A549 (cell line): ENCODE results near the gene RPL13A. TPM values are rescaled to one million over a fixed set of nuclear protein-coding genes. Genes with fewer than 3 reads are reported as not detected.

Experiments
- ATAC-seq, 2 experiments: fragments of 200-7000 bp in 1 of 2; fragments of >200 bp in 1 of 2; cut with Nextera tagmentation in 1 of 2; cut with Tn5 transposase in 1 of 2; 3 replicates each; pipeline versions ENCODE4 v1.8.0 to v1.9.1; 2018 to 2020; ENCODE audit warnings: mild to moderate bottlenecking in 1 of 2, moderate library complexity in 1 of 2
- CTCF ChIA-PET: fragments of 300-600 bp; sonication (Branson Sonifier 250); formaldehyde crosslinking; extraction: SDS; loops from one replicate; lab custom pipeline; 2021; ENCODE audit warnings: antibody characterized with exemption, inconsistent platforms; lab: Yijun Ruan, JAX
- POLR2A ChIA-PET: fragments of 350-600 bp; formaldehyde crosslinking; extraction: SDS; loops from one replicate; lab custom pipeline; 2021; ENCODE audit warnings: antibody characterized with exemption, inconsistent platforms; lab: Yijun Ruan, JAX
- DNase-seq, 2 experiments: peaks; one replicate each; pipeline versions ENCODE4 v3.0.0 to v3.0.0-alpha.2; 2011 to 2016; ENCODE audit warnings: low read depth in 1 of 2, low spot score in 1 of 2
- FAIRE-seq: peaks from 2 replicates; lab custom pipeline; 2011; peaks lifted over from hg19 to GRCh38; lab: Jason Lieb, UNC
- H3K27ac ChIP-seq, 2 experiments: fragments of >200 bp; sonication (Bioruptor Twin); formaldehyde crosslinking; 3 replicates each; pipeline ENCODE4 v1.5.1; 2016 to 2017
- H3K4me1 ChIP-seq: fragments of >200 bp; sonication (Bioruptor Twin); formaldehyde crosslinking; 3 replicates; pipeline ENCODE4 v1.6.1; 2016
- H3K4me2 ChIP-seq: fragments of >200 bp; sonication (Bioruptor Twin); formaldehyde crosslinking; 3 replicates; pipeline ENCODE4 v1.6.1; 2016
- H3K4me3 ChIP-seq: fragments of >200 bp; sonication (Bioruptor Twin); formaldehyde crosslinking; 3 replicates; pipeline ENCODE4 v1.5.1; 2016
- H3K9me3 ChIP-seq: fragments of >200 bp; sonication (Bioruptor Twin); formaldehyde crosslinking; 3 replicates; pipeline ENCODE4 v1.6.1; 2016
- BCL3 ChIP-seq: fragments of >200 bp; sonication (Bioruptor Twin); formaldehyde crosslinking; IDR thresholded peaks from 3 replicates; pipeline ENCODE4 v1.6.1; 2016
- CHD2 ChIP-seq: fragments of 150-350 bp; IDR thresholded peaks from 2 replicates; pipeline ENCODE4 v1.6.1; 2014; ENCODE audit warnings: low read length; ENCODE audit not compliant: partially characterized antibody
- GATA3 ChIP-seq: IDR thresholded peaks from 2 replicates; pipeline ENCODE4 v1.6.1; 2012; ENCODE audit warnings: borderline replicate concordance
- HOXB5 ChIP-seq: fragments of 250-450 bp; sonication (Bioruptor Pico); IDR thresholded peaks from 2 replicates; pipeline ENCODE4 v1.5.0; 2020; ENCODE audit warnings: mild to moderate bottlenecking, moderate library complexity
- JUN ChIP-seq, 2 experiments: fragments of >200 bp; sonication (Bioruptor Twin); formaldehyde crosslinking; IDR thresholded peaks; 2 replicates in 1 of 2; 3 replicates in 1 of 2; pipeline ENCODE4 v1.6.1; 2016 to 2017
- POLR2A ChIP-seq: IDR thresholded peaks from 2 replicates; pipeline ENCODE4 v1.6.1; 2012; ENCODE audit warnings: mild to moderate bottlenecking, low read length
- RARB ChIP-seq: fragments of 250-450 bp; sonication (Bioruptor Pico); IDR thresholded peaks from 2 replicates; pipeline ENCODE4 v1.8.0; 2021; ENCODE audit warnings: mild to moderate bottlenecking, moderate library complexity
- RCOR1 ChIP-seq: fragments of 150-350 bp; IDR thresholded peaks from 2 replicates; pipeline ENCODE4 v1.6.1; 2014; ENCODE audit warnings: antibody characterized with exemption, low read length, low read depth
- RFX5 ChIP-seq: fragments of 450-650 bp; IDR thresholded peaks from 2 replicates; pipeline ENCODE4 v1.7.1; 2014; ENCODE audit warnings: antibody characterized with exemption, mild to moderate bottlenecking, moderate library complexity
- USF2 ChIP-seq: fragments of 450-650 bp; IDR thresholded peaks from 2 replicates; pipeline ENCODE4 v1.6.1; 2014; ENCODE audit warnings: antibody characterized with exemption
- ZFP36 ChIP-seq: fragments of 450-650 bp; IDR thresholded peaks from 2 replicates; pipeline ENCODE4 v1.6.1; 2014; ENCODE audit warnings: borderline replicate concordance; ENCODE audit not compliant: partially characterized antibody
- WGBS: methylation state at CpG from one replicate; pipeline ENCODE4 v1.1.6; 2017; ENCODE audit errors: missing lambda C conversion rate; 5-methylcytosine and 5-hydroxymethylcytosine counted together
- polyA plus RNA-seq, 4 experiments: library from polyadenylated mRNA; depleted of rRNA in 3 of 4; stranded (reverse); fragments of >200 nt; fragmentation: RNase III in 1 of 4; extraction: RNeasy Plus Mini Kit Qiagen cat#74134 plus additional on column Dnase treatment in 1 of 4; gene quantifications; 2 replicates in 3 of 4; 3 replicates in 1 of 4; pipeline ENCODE4 v1.2.3, GENCODE V29; 2011 to 2017
- TF ChIP-seq, protein P1 (sequence below): IDR thresholded peaks from 2 replicates; pipeline ENCODE4 v1.6.1; 2012
- TF ChIP-seq, protein P2 (sequence below): IDR thresholded peaks from 2 replicates; pipeline ENCODE4 v1.6.1; 2012
- TF ChIP-seq, protein P3 (sequence below): IDR thresholded peaks from 2 replicates; pipeline ENCODE4 v1.6.1; 2012; ENCODE audit warnings: low read depth, borderline replicate concordance
- TF ChIP-seq, protein P4 (sequence below): fragments of 200-600 bp; sonication (generic); IDR thresholded peaks from 2 replicates; pipeline ENCODE4 v1.6.1; 2016; ENCODE audit warnings: antibody characterized with exemption, mild to moderate bottlenecking, moderate library complexity

Gene RPL13A
- polyA plus RNA-seq, 2 of the 4 experiments (the other 2 are of a cell fraction), result 3,595 to 5,410 TPM

- peak within 1 kb of the TSS; percentile 93 to 99 for H3K27ac ChIP-seq
- H3K4me2 ChIP-seq, result peak within 1 kb of the TSS; percentile 89
- no peaks in the 10 kb centered on the region for H3K9me3 ChIP-seq
- POLR2A ChIA-PET, result interaction anchor here (0.5 to 1.5 kb wide), 25 partner anchors 10 to 304 kb away, joined by 3 to 11 read pairs (median 4); partner anchors contain the start of genes DKKL1, FLT3LG, NOSIP and PRMT1
- no peak for TF ChIP-seq RFX5
- 0 out of 2 replicates have a peak, but pooled peaks have one; percentile 13 for TF ChIP-seq HOXB5 (CRISPR knock-in tag)
- peak; percentile 74 for TF ChIP-seq CHD2
- TF ChIP-seq POLR2A, result peak; percentile 85
- TF ChIP-seq RARB (CRISPR knock-in tag), result peak; percentile 63; the same call in 1 of the 2 replicates
- TF ChIP-seq, protein P1, sequence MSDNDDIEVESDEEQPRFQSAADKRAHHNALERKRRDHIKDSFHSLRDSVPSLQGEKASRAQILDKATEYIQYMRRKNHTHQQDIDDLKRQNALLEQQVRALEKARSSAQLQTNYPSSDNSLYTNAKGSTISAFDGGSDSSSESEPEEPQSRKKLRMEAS, result peak; percentile 84
- TF ChIP-seq ZFP36, result no peak
- peak; percentile 5; the same call in 1 of the 2 replicates for TF ChIP-seq GATA3
- peak; percentile 94; the same call in 2 of the 3 replicates for TF ChIP-seq BCL3
- no peak for TF ChIP-seq RCOR1
- TF ChIP-seq, protein P2, sequence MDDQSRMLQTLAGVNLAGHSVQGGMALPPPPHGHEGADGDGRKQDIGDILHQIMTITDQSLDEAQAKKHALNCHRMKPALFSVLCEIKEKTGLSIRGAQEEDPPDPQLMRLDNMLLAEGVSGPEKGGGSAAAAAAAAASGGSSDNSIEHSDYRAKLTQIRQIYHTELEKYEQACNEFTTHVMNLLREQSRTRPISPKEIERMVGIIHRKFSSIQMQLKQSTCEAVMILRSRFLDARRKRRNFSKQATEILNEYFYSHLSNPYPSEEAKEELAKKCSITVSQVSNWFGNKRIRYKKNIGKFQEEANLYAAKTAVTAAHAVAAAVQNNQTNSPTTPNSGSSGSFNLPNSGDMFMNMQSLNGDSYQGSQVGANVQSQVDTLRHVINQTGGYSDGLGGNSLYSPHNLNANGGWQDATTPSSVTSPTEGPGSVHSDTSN, result 0 out of 2 replicates have a peak, but pooled peaks have one; percentile 71
- TF ChIP-seq USF2, result peak; percentile 92
- peak; percentile 68 to 95; a peak in 4 of 5 replicates for TF ChIP-seq JUN (IDR thresholded peaks at IDR 0.05)
- TF ChIP-seq, protein P3, sequence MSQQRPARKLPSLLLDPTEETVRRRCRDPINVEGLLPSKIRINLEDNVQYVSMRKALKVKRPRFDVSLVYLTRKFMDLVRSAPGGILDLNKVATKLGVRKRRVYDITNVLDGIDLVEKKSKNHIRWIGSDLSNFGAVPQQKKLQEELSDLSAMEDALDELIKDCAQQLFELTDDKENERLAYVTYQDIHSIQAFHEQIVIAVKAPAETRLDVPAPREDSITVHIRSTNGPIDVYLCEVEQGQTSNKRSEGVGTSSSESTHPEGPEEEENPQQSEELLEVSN, result peak; percentile 57
- TF ChIP-seq, protein P4, sequence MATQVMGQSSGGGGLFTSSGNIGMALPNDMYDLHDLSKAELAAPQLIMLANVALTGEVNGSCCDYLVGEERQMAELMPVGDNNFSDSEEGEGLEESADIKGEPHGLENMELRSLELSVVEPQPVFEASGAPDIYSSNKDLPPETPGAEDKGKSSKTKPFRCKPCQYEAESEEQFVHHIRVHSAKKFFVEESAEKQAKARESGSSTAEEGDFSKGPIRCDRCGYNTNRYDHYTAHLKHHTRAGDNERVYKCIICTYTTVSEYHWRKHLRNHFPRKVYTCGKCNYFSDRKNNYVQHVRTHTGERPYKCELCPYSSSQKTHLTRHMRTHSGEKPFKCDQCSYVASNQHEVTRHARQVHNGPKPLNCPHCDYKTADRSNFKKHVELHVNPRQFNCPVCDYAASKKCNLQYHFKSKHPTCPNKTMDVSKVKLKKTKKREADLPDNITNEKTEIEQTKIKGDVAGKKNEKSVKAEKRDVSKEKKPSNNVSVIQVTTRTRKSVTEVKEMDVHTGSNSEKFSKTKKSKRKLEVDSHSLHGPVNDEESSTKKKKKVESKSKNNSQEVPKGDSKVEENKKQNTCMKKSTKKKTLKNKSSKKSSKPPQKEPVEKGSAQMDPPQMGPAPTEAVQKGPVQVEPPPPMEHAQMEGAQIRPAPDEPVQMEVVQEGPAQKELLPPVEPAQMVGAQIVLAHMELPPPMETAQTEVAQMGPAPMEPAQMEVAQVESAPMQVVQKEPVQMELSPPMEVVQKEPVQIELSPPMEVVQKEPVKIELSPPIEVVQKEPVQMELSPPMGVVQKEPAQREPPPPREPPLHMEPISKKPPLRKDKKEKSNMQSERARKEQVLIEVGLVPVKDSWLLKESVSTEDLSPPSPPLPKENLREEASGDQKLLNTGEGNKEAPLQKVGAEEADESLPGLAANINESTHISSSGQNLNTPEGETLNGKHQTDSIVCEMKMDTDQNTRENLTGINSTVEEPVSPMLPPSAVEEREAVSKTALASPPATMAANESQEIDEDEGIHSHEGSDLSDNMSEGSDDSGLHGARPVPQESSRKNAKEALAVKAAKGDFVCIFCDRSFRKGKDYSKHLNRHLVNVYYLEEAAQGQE, result peak; percentile 52
- H3K4me3 ChIP-seq, result peak within 1 kb of the TSS; percentile 90
- no peak for FAIRE-seq
- 2% methylated on average over 38 of the region's 66 CpGs for WGBS
- peak; percentile 99 for DNase-seq
- peaks cover 25% of the 10 kb centered on the region for H3K4me1 ChIP-seq
- ATAC-seq, result peak; percentile 88 to 92
- CTCF ChIA-PET, result interaction anchor here (0.5 to 19.0 kb wide), 7 partner anchors 10 to 254 kb away, joined by 3 to 244 read pairs (median 5); partner anchors contain the start of genes FLT3LG and KASH5
Observed at GRCh38 chr19:49453013-49453756, 34.2 kb upstream of the RPL13A start, which contains the start of gene ALDH16A1. Gene ALDH16A1 (plus strand): TSS chr19:49453225. CDS start chr19:49453332, 107 bp downstream.
